K562 (cell line): Measurements from ENCODE around the gene SAP25. TPM values are rescaled to one million over a fixed set of nuclear protein-coding genes. Genes with fewer than 3 reads are reported as not detected.

Experiments used
- ATAC-seq: fragments of 200-7000 bp; cut with Tn5 transposase; 3 replicates; pipeline ENCODE4 v1.9.1; 2020; ENCODE audit warnings: moderate library complexity
- BruUV-seq: library from RNA; stranded (reverse); fragments of 400-500 nt; replicated peaks from 2 replicates; lab custom pipeline; 2021; lab: Mats Ljungman, UMichigan
- CTCF ChIA-PET: fragments of 300-600 bp; formaldehyde crosslinking; extraction: SDS; loops from one replicate; lab custom pipeline; 2021; ENCODE audit warnings: low intra/inter-chr PET ratio; lab: Yijun Ruan, JAX
- POLR2A ChIA-PET: fragments of 300-600, 350-650 bp; sonication (Branson Sonifier 250); formaldehyde crosslinking; extraction: SDS; loops from one replicate; lab custom pipeline; 2021; ENCODE audit warnings: antibody characterized with exemption, inconsistent platforms; lab: Yijun Ruan, JAX
- DNase-seq, 4 experiments: peaks; one replicate each; pipeline versions ENCODE4 v3.0.0 to v3.0.0-alpha.2; 2011 to 2018; ENCODE audit warnings: low spot score in 3 of 4, mixed read lengths in 3 of 4; ENCODE audit errors: extremely low read depth in 1 of 4
- FAIRE-seq: peaks from 2 replicates; lab custom pipeline; 2011; peaks lifted over from hg19 to GRCh38; lab: Jason Lieb, UNC
- H2AFZ ChIP-seq: 2 replicates; pipeline ENCODE4 v1.6.0; 2011; ENCODE audit warnings: low read depth, low read length, control low read depth, inconsistent platforms
- H3K27ac ChIP-seq: fragments of 200-600 bp; 3 replicates; pipeline ENCODE4 v1.8.0; 2011; ENCODE audit warnings: low read depth, mild to moderate bottlenecking, control low read depth, inconsistent platforms, low read length, moderate library complexity, mixed read lengths; ENCODE audit errors: extremely low read depth
- H3K27me3 ChIP-seq, 2 experiments: fragments of 300-600 bp in 1 of 2; 2 replicates in 1 of 2; 3 replicates in 1 of 2; pipeline versions ENCODE4 v1.6.0 to v1.8.0; 2011; ENCODE audit warnings: inconsistent platforms in 2 of 2, low read length in 2 of 2, mild to moderate bottlenecking in 1 of 2, mixed read lengths in 1 of 2, moderate library complexity in 1 of 2; ENCODE audit not compliant: control insufficient read depth in 2 of 2, insufficient read depth in 2 of 2
- H3K36me3 ChIP-seq: fragments of 300-600 bp; 3 replicates; pipeline ENCODE4 v1.8.0; 2011; ENCODE audit warnings: mild to moderate bottlenecking, low read length, inconsistent platforms; ENCODE audit not compliant: control insufficient read depth, insufficient read depth
- H3K4me1 ChIP-seq, 2 experiments: fragments of 200-600 bp in 1 of 2; replicated peaks in 1 of 2; 2 replicates in 1 of 2; 3 replicates in 1 of 2; pipeline versions ENCODE4 v1.5.1 to v1.8.0; 2011; ENCODE audit warnings: inconsistent platforms in 2 of 2, low read length in 2 of 2, mild to moderate bottlenecking in 1 of 2, mixed read lengths in 1 of 2, moderate library complexity in 1 of 2; ENCODE audit not compliant: control insufficient read depth in 2 of 2, insufficient read depth in 2 of 2
- H3K4me2 ChIP-seq: 2 replicates; pipeline ENCODE4 v1.6.1; 2011; ENCODE audit warnings: low read length, control low read depth, inconsistent platforms, mixed read lengths; ENCODE audit not compliant: insufficient read depth
- H3K4me3 ChIP-seq: fragments of 200-600 bp; sonication (generic), shearing (Covaris generic); 2 replicates; pipeline ENCODE4 v1.5.1; 2016; ENCODE audit warnings: control low read depth, inconsistent platforms
- H3K79me2 ChIP-seq: fragments of 200-600 bp; 3 replicates; pipeline ENCODE4 v1.8.0; 2011; ENCODE audit warnings: low read length, inconsistent platforms; ENCODE audit not compliant: control insufficient read depth, insufficient read depth
- H3K9ac ChIP-seq, 2 experiments: 2 replicates each; pipeline versions ENCODE4 v1.6.0 to v1.6.1; 2011; ENCODE audit warnings: low read depth in 2 of 2, low read length in 2 of 2, control low read depth in 1 of 2, inconsistent platforms in 1 of 2, mild to moderate bottlenecking in 1 of 2, mixed read lengths in 1 of 2; ENCODE audit not compliant: insufficient read depth in 1 of 2
- H3K9me1 ChIP-seq: one replicate; pipeline ENCODE4 v1.6.0; 2011; ENCODE audit warnings: inconsistent platforms, mild to moderate bottlenecking, low read length, moderate library complexity; ENCODE audit not compliant: control insufficient read depth, insufficient read depth
- H3K9me3 ChIP-seq: replicated peaks from 2 replicates; pipeline ENCODE4 v1.5.1; 2011; ENCODE audit warnings: low read depth, low read length, inconsistent platforms; ENCODE audit not compliant: control insufficient read depth, insufficient read depth
- H4K20me1 ChIP-seq: replicated peaks from 2 replicates; pipeline ENCODE4 v1.6.1; 2011; ENCODE audit warnings: low read length, inconsistent platforms, mixed read lengths; ENCODE audit not compliant: control insufficient read depth, insufficient read depth
- ARID3B ChIP-seq: fragments of 250-450 bp; sonication (Bioruptor Pico); IDR thresholded peaks from 2 replicates; pipeline ENCODE4 v1.4.0; 2020; ENCODE audit warnings: borderline replicate concordance
- HBP1 ChIP-seq: fragments of 450-650 bp; formaldehyde crosslinking; IDR thresholded peaks from 2 replicates; pipeline ENCODE4 v1.4.0; 2022; ENCODE audit warnings: missing genetic modification characterization
- SUPT5H ChIP-seq: fragments of 450-650 bp; IDR thresholded peaks from 2 replicates; pipeline ENCODE4 v1.6.1; 2016
- WGBS: fragments of 100-300 bp; shearing (Covaris generic); methylation state at CpG from one replicate; pipeline ENCODE4 v1.1.6; 2016; ENCODE audit warnings: low coverage, mixed read lengths; ENCODE audit not compliant: insufficient coverage; ENCODE audit errors: missing lambda C conversion rate; 5-methylcytosine and 5-hydroxymethylcytosine counted together
- in situ Hi-C: fragments of 300-500 bp; cut with MboI; formaldehyde crosslinking; loops from 4 replicates; pipeline ENCODE4 v1.15.0; 2018; ENCODE audit warnings: inconsistent platforms, mixed read lengths
- intact Hi-C: fragments of 100-400 bp; cut with micrococcal nuclease; formaldehyde crosslinking; loops from 2 replicates; pipeline ENCODE4 v1.14.2; 2022
- polyA plus RNA-seq, 8 experiments: library from polyadenylated mRNA; depleted of rRNA in 4 of 8; stranded (reverse) in 5 of 8; unstranded in 3 of 8; fragments of >200 nt; fragmentation: Nextera tagmentation in 2 of 8; fragmentation: Illumina TruSeq in 1 of 8; extraction: Ambion mirVana in 2 of 8; extraction: Trizol in 1 of 8; gene quantifications; 2 replicates each; pipeline versions ENCODE4 v1.2.1 to v1.2.3, GENCODE V29; 2011 to 2014; ENCODE audit warnings: inconsistent platforms in 1 of 8, missing spikeins in 1 of 8
- total RNA-seq, 7 experiments: library from RNA; depleted of rRNA in 6 of 7; stranded (reverse); fragments of >200 nt in 6 of 7; fragmentation: Illumina TruSeq in 2 of 7; extraction: Trizol in 2 of 7; gene quantifications; 2 replicates each; pipeline versions ENCODE4 v1.2.1 to v1.2.3, GENCODE V29; 2011 to 2021; ENCODE audit warnings: low replicate concordance in 1 of 7

Gene SAP25
- total and polyA plus RNA-seq, 9 of the 15 experiments (the other 6 are each of a cell fraction or from before 2014, with no cell fraction given): 0.13 to 5.3 (median 0.78) TPM; not detected in 1

GRCh38 chr7:100621554-100621953 lies 47.9 kb upstream of the SAP25 start:
- WGBS: 69% methylated on average over 8 of the region's 8 CpGs
- POLR2A ChIA-PET: interaction anchor here (0.6 to 7.0 kb wide), 2 partner anchors 7 to 178 kb away, joined by 3 to 54 read pairs; partner anchors contain the start of gene MOSPD3
- CTCF ChIA-PET: no interaction called here
- no peaks in the 10 kb centered on the region for H4K20me1 ChIP-seq
- intact Hi-C loops: no loop called here
- TF ChIP-seq SUPT5H (peak; percentile 36; the same call in 1 of the 2 replicates), HBP1 (CRISPR knock-in tag) (0 out of 2 replicates have a peak, but pooled peaks have one; percentile 36), ARID3B (CRISPR knock-in tag) (no peak)
- TF ChIP-seq, all 486 proteins: peak for 2
- BruUV-seq: no TSS peak
- H3K36me3 ChIP-seq: peaks cover 35% of the 10 kb centered on the region
- DNase-seq: no peak
- H3K4me2 ChIP-seq: no peak overlapping the region
- no peak overlapping the region for H2AFZ ChIP-seq
- H3K79me2 ChIP-seq: peaks cover 6% of the 10 kb centered on the region; the same call in 2 of the 3 replicates
- no peak overlapping the region for H3K4me3 ChIP-seq
- ATAC-seq: no peak; the same call in 2 of the 3 replicates
- in situ Hi-C loops: no loop called here
- no peak overlapping the region; the same call in 2 of the 3 replicates for H3K27ac ChIP-seq
- H3K27me3 ChIP-seq: no peaks in the 10 kb centered on the region
- H3K4me1 ChIP-seq: peaks cover 10 to 24% of the 10 kb centered on the region in 2 experiments; a peak in 4 of 5 replicates
- H3K9me3 ChIP-seq: no peaks in the 10 kb centered on the region
- peak overlapping the region in 1 of 2 experiments; percentile 2; a peak in 1 of 4 replicates for H3K9ac ChIP-seq
- FAIRE-seq: no peak
- no peaks in the 10 kb centered on the region for H3K9me1 ChIP-seq
